Diencephalon (tissue), 1 donor: Measurements from ENCODE around the gene TENT4B. TPM values are rescaled to one million over a fixed set of nuclear protein-coding genes. Genes with fewer than 3 reads are reported as not detected.

Experiments used
- small RNA-seq: library from RNA; depleted of rRNA; stranded (forward); fragments of <200 nt; gene quantifications from one replicate; pipeline ENCODE3, GENCODE V24; 2014
- total RNA-seq: library from RNA; depleted of rRNA; stranded (reverse); fragments of >200 nt; gene quantifications from one replicate; pipeline ENCODE4 v1.2.3, GENCODE V29; 2014

TENT4B gene
- 30.4 TPM for total RNA-seq

DNA sequence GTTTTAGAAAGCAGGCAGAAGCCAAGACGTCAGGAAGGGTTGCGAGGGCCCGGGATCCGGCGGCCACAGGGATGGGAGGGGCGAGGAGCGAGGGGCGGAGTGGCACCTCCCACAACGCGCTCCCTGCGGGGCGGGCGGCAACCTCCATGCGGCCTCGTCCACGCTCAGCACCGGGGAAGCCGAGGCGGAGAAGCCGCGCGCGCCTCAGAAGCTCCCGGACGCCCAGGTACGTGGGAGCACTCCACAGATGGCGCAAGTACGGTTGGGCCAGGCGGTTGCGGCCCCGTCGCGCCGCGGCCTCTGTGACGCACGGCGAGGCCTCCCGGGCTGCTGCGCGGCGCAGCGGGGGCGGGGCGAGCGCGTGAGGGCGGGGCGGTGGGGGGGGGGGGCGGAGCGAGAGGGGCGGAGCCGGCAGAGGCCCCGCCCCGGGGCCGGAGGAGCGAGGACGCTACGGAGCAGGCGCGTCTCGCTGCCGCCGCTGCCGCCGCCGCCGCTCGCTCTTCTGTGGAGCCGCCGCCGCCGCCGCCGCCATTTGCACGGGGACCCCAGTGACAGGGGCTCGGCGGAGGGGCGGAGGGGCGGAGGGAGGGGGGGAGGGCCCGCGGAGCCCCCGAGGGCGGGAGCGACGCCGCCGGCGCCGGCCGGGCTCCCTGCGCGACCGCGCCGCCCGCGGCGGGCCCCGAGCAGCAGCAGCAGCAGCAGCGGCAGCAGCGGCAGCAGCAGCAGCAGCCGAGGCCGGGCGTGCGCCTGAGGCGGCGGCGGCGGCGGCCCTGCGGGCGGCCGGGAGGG lies at the start of gene TENT4B:
TENT4B (plus strand) TSS at position 500 of the 789 bp plus-strand sequence. CDS start 316 bp downstream, outside the sequence.

DNA sequence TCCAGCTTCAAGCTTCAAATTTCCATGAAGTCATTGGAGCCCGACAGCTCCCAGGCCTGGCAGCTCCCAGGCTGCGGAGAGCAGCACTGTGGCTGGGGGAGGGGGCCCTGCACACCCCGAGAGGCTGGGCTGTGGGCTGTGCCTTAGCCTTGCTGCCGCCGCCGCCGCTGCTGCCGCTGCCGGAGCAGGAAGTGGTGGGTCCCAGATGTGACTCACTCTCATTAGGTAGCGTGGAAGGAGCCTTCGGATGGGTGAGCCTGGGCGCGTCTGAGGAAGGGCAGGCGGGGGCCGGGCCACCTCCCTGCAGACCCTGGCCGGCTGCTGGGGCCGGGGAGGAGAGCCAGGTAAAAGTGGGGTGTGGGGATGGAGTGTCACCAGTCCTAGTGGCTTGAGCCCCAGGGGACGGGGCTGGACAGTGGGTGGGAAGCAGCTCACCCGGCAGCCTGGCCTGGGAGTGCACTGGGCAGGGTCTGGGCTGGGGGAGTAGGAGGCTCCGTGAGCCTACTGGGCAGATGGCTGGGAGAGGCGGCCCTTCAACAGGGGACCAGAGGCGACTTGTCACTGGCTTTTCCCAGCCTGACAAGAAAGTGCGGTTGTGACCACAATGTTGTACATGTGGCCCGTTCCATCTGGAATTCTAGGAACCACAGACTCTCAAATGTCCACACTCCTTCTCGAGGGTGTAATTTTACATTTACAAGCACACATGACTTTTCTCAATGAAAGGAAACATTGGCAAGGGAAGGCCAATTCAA lies 113.4 kb downstream of the TENT4B start, which contains the start of gene ADCY7:
ADCY7 (plus strand) TSS at position 215 of the 755 bp plus-strand sequence. CDS start 21,629 bp downstream, outside the sequence.

Small RNA genes within 50 kb of the gene (small RNA-seq; reads per million reads assigned to genes)
- gene RF00156 (not detected), gene RPL10P14 (not detected)

Other genes with a start within 250 kb of the TENT4B start
- 47.3 TPM for gene CNEP1R1, start 128.1 kb upstream of the TENT4B start, total RNA-seq
- 23.1 TPM for gene HEATR3, start 87.3 kb upstream of the TENT4B start, total RNA-seq
- gene ADCY7, start 113.2 kb downstream of the TENT4B start, total RNA-seq = 14.1 TPM
- 55.8 TPM for gene BRD7, start 215.7 kb downstream of the TENT4B start, total RNA-seq